Inflammatory macrophage treated with lipopolysaccharide for 1 hour (primary cell): ENCODE results near the gene TIGD7.
A peak's percentile ranks its signal among the peaks of the same experiment; 100 is the strongest.
"Not testable (repeated sequence)": the region's sequence is repeated elsewhere in the genome, so short reads cannot be mapped to it uniquely, and the experiment has no call there.

Experiments used
- DNase-seq, 2 donors: peaks; one replicate each; pipeline ENCODE4 v3.0.0-alpha.2; 2020 to 2022

TIGD7 gene

DNA sequence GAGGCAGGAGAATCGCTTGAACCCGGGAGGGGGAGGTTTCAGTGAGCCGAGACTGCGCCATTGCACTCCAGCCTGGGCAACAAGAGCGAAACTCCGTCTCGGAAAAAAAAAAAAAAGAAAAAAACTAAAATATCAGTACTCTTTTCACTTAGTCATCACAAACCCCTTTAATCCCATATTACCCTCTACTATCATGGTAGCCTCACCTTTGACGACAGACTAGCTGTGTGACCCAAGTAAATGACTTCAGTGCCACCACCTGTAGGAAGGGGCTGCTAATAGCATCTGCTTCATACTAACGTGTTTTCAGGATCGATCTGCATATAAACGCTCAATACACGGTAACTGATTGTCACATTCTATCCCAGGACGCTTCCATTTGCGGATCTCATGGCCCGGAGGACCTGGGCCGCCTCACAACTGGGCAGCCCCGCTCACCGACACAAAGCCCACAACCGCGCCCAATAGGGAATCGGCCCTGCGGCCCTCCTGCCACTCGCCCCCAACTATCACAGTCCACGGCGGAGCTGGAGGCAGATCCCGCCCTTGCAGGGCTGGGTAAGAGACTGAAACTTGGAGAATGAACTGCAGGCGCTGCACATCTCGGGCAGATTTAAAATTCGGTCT is 23.0 kb downstream of the TIGD7 start:
- DNase-seq: peak in 1 of 2 donors; percentile 28

DNA sequence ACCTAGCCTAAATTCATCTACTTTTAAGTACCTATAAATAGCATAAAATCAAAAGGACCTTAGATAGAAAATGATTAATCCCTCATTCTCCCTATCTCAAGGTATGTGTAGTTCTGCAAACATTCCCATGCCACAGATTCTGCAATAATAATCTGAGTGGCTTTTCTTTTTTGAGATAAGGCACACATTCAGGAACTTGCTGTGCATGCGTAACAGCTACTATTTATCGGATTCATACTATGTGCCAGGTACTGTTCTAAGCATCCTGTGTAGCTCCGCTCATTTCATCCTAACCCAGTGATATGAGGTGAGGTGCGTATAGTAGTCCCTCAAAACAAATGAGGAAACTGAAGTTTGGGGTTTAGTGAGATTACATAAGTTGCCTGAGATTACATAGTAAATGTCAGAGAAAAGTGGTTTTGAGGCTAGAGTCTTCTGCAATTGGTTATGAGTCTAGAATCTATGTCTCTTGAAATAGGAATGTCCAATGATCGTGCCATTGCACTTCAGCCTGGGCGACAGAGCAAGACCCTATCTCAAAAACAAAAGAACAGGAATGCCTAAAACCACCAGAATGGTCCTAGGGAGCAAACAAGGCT is 23.9 kb downstream of the TIGD7 start:
- no peak for DNase-seq

DNA sequence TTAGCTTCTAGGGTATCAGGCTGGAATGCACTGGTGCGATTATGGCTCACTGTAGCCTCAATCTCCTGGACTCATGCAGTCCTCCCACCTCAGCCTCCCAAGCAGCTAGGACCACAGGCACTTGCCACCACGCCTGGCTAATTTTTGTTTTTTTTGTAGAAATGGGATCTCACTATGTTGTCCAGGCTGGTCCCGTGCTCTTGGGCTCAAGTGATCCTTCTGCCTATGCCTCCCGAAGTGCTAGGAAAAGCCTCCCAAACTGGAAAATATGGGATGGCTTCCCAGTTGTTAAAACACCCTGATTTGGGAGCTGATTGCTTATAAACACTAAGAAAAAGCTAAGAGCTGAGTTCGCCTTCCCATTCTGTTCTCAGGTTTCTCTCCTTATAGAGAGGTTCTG is 28.6 kb downstream of the TIGD7 start:
- DNase-seq: no peak

DNA sequence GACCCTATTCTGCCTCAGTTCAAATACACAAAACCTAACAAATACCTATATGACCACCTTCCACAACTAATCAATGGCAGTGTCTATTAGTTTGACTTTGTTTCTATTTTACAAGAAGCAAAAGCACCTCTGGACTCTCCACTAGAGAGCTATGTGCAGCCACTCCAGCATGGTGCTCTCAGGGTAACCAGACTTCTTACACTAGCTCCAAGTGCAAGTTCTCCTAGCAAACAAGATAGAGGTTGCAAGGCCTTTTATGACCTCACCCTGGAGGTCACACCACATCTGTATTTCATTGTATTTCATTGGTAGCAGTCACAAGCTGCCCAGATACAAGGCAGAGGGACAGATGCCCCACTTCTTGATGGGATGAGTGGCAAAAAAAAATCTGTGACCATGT is 30.3 kb downstream of the TIGD7 start:
- DNase-seq: no peak

DNA sequence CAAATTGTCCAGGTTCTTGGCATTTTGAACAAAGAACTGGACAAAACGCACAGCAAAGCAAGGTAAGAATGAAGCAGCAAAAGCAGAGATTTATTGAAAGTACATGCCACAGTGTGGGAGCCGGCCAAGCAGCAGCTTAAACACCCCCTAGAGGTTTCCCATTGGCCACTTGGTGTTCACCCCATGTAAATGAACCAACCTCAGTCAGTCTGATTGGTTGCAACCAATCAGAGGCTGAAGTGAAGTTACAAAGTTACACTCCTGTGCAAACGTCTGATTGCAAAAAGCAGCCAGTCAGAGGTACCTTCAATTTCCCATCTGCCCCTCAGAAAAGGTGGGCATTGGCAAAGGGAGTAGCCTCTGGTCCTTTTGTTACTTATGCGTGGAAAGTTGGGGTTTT is 30.7 kb downstream of the TIGD7 start:
- no peak for DNase-seq

DNA sequence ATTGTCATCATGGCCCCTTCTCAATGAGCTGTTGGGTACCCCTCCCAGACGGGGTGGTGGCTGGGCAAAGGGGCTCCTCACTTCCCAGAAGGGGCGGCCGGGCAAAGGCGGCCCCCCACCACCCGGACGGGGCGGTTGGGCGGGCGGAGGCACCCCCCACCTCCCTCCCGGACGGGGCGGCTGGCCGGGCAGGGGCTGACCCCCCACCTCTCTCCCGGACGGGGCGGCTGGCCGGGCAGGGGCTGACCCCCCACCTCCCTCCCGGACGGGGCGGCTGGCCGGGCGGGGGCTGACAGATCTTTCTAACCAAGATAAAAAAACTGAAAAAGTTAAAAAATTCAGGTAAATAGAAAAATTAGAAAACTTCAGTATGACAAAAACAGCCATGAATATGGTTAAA is 33.9 kb downstream of the TIGD7 start:
- DNase-seq: not testable (repeated sequence)

DNA sequence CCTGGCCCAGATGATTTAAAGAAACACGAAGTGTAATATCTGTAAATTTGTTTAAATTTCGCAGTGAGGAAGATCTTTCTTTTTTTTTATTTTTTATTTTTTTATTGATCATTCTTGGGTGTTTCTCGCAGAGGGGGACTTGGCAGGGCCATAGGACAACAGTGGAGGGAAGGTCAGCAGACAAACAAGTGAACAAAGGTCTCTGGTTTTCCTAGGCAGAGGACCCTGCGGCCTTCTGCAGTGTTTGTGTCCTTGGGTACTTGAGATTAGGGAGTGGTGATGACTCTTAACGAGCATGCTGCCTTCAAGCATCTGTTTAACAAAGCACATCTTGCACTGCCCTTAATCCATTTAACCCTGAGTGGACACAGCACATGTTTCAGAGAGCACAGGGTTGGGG is 34.5 kb downstream of the TIGD7 start:
- DNase-seq: not testable (repeated sequence)

DNA sequence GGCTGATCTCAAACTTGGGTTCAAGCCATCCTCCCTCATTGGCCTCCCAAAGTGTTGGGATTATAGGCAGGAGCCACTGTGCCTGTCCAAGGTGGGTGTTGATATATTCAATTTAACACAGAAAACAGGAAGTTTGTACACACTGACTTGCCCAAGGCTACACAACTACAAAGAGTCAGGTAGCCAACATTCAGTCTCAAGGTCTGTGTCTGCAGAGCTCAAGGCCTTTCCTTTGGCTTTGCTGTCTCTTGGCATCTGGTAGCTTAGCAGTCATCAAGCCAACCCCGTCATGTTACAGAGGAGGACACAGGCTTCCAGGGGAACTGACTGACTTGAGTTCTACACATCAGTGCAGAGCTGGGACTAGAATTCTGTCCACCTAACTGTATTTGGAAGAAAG is 36.9 kb downstream of the TIGD7 start:
- DNase-seq: no peak

DNA sequence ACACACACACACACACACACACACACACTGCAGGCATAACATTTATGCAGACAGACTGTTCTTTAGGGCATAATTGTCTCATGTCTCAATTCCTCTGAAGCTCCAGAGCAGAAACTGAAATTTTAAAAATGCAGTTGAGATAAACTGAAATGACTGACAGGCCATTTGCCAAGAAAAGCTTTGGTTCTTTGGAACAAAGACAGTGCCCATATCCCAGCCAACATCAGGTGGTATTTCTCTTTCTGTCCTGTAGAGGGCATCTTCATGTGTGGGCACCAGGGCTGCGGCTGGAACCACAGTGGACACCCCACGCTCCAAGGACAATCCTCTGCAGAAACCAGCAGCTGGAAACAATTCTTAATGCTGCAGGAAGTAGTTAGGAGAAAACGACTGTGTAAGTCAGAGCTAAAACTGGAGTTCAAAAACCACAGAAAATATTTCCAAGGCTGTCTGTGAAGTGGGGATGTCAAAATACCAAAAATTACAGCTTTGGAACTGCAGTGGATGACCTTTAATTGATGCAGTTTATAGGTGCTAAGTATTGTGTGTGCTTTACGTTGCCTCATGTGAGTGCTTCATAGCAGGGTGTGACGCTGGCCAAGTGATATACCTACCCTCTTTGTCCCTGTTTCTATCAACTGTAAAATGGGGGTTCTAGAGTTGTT is 38.2 kb downstream of the TIGD7 start:
- peak in 1 of 2 donors; percentile 42 for DNase-seq

DNA sequence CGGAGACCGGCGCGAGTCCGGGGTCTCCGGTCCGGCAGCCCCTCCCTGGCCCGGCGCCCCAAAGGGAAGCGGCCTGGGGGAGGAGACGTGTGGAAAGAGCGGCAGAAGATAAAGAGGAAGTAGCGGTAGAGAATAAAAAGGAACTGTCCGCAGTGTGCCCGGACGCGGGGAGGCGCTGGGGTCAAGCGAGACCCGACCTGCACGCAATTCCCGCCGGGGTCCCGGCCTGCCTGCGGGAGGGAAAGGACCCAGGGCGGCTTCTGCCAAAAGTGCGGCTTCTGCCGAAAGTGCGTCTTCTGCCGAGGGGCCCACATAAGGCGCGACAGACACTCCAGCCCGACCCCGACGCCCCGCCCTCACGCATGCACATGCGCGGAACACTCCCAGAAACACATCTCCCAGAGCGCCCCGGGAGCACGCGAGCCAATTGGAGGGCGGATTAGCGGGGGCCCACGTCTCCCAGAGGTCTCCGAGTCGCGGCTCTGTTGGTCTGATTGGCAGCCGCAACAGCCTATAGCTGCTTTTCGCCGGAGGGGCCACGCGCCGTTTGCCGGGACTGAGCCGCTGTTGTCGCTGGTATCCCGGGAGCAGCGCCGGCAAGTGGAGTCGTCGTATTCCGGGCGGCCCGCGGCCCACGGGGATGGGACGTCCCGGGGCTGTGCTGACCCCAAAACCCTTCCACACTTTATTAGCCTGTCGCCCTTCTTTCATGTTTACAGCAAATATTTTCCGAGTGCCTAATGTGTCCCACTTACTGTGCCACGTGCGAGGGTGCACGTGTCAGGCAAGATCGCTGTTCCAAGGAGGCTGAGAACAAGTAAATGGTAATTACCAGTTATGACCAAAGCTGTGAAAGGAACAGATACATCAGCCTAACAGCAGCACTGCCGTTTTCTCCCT is 40.8 kb downstream of the TIGD7 start:
- DNase-seq: peak; percentile 96

DNA sequence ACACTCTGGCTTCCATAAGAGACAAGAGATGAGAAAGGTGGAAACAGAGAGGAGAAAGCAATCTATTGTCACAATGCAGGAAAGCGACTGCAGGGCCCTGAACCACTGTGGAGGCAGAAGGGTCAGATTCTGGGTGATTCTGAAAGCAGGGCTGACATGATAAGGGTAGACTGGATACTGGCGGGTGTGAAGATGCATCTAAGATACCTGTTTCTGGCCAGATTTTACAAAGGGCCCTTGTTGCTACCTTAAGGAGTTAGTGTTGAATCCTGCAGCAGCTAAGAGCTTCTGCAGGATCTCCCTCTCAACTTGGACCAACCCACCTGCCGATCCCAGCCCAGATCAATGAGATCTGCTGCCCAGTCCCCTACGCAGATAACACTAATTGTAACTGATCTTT is 42.7 kb downstream of the TIGD7 start:
- DNase-seq: no peak

DNA sequence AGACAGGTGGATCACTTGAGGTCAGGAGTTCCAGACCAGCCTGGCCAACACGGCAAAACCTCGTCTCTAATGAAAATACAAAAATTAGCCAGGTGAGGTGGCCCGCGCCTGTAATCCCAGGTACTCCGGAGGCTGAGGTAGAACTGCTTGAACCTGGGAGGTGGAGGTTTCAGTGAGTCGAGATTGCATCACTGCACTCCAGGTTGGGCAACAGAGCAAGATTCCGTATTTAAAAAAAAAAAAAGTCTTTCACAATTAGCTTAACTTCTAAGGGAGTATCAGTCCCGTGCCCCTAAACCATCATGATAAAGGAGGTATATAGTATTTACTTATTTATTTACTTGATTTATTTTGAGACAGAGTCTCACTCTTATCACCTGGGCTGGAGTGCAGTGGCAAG is 45.4 kb downstream of the TIGD7 start:
- peak in 1 of 2 donors; percentile 43 for DNase-seq

DNA sequence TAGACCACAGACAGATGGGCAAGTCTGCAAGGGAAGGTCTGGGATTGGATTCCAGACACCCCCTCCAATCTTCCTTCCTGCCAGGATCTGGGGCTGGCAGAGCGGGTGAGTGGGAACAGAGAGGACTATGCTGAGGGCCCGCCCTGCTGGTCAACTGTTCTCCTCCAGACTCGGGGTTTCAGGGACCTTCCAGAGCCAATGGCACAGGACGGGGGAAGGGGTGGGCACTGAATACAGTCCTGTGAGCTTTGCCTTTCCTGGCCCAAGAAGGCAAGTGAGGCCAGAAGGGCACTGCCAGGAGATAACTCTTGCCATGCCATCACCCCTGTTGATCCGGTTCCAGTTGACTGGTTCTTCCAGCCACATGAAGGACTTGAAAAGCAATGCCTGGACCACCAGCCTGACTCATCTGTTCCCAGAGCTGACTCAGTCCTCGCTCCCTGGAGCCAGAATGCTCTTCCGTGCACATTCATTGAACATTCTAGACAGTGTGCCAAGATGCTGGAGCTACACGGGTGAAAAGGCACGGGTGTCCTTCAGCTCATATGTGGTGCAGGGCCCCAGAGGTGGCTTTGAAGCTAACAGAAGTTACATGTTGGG is 48.3 kb downstream of the TIGD7 start:
- DNase-seq: no peak

DNA sequence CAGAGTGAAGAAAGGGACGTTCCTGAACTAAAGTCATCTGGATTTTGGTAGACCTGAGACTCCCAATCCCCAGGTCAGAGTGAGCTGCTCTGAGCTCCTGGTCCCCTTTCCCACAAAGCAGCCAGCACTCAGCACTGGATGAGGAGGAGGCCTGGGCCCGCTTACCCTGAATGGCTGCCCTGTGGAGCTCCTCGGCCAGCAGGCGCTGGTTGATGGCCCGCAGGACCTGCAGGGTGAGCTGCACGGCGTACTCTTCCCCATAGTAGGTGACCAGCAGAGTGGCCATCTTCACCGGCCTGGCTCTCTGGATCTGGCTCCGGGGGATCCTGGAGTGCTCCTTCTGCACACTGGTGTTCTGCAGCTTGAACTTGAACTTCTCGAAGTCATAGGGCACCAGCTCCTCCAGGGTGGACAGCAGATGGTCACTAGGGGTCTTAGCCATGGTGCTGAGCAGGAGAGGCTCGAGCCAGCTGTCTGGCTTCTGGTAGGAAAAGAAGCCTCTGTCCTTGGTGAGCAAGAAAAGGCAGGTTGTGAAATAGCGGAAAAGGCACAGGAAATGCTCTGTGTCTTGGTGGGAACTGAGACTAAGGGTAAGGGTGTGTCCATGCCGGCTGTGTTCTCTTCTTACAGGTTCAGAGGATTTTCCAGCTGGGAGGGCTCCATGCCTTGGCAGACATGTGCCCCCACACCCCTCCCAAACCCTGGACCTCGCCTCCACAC is 48.9 kb downstream of the TIGD7 start, which contains the start of gene MEFV:
TSS of gene MEFV (minus strand) at position 488 of the 720 bp plus-strand sequence. CDS start at position 442, 46 bp downstream.
- DNase-seq: peak; percentile 92 to 94

DNA sequence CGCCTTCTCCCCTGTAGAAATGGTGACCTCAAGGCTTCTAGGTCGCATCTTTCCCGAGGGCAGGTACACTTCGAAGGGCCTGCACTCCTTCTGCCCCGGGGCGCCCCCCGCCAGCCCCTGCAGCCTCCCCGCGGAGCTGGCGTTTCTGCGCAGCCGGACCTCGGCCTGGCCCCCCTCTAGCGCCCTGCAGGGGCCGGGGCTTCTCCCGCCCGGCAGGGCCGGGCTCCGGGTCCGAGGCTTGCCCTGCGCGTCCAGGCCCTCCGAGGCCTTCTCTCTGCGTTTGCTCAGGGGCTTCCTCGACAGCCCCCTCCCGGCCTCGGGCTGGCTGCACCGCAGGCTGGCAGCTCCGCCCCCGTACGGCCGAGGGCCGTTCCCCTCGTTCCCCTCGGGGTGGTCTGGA is 50.9 kb downstream of the TIGD7 start:
- no peak for DNase-seq

DNA sequence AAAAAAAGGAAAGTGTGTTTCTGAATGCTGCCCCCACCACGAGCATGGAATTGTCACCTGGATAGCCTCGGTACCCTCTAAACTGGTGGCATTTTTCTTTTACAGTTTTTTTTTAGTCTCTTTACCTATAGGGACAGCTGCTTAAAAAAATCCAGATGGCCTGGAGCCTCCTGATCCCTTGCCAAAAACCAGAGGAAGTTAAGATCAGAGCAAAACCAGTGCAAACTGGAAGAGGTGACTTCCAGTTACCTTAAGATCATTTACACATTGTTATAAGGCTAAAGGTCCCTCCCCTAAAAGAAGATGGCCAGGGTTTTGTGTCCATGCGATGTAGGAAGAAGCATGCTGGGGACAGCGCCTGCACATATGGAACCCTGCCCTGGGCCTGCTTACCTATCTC is 52.3 kb downstream of the TIGD7 start:
- no peak for DNase-seq

DNA sequence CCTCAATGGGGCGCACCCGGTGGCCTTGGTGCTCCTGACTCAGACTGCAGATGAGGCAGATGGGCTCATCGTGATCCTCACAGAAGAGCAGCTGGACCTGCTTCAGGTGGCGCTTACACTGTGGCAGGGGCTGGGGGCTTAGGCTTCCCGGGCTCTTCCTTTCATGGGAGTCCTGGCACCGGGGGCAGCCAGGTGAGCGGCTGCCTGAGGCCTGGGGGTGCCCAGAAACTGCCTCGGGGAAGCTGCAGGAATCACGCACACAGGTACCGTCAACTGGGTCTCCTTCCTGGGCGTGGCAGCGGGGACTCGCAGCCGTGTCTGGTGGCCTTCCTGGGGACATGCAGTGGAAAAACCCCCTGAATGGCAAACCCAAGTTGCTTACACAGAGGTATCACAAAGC is 55.8 kb downstream of the TIGD7 start:
- no peak for DNase-seq

DNA sequence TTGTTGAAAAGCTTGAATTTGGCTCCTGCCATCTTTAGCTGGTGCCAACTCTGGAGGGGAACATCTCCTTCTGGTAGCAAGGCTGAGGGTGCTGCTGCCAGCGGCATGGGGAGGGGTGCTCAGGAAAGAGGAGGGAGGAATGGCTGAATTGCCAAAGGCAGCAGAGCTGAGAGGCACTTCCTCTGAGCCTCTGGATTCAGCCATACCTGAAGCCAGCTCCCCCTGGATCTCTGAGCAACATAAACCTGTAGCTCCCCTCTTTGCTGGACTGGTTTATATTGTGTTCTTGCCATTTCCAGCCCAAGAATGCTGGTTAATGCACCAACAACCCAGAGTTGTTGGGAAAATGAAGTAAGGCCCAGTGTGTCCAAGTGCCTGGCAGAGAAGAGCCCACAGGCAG is 56.2 kb downstream of the TIGD7 start:
- DNase-seq: no peak
